SK-N-MC (cell line): ENCODE data around the gene GLYR1.

Experiments used
- EZH2 ChIP-seq: fragments of 200-600 bp; sonication (generic); IDR thresholded peaks from one replicate; pipeline ENCODE4 v1.6.1; 2017; ENCODE audit warnings: antibody characterized with exemption
- FOXP2 ChIP-seq: optimal IDR thresholded peaks from 2 replicates; pipeline ENCODE3; 2011; ENCODE audit warnings: mild to moderate bottlenecking, moderate library complexity; ENCODE audit not compliant: insufficient read depth; ENCODE audit errors: extremely low read length, control extremely low read depth
- POLR2AphosphoS5 ChIP-seq: IDR thresholded peaks from 2 replicates; pipeline ENCODE4 v1.6.1; 2012; ENCODE audit warnings: mild to moderate bottlenecking, low read depth, low read length, borderline replicate concordance

- TF ChIP-seq POLR2AphosphoS5 = peak; percentile 91
- TF ChIP-seq FOXP2 = peak; percentile 51
- no peak for TF ChIP-seq EZH2
Measured at GRCh38 chr16:4846901-4847773, at the start of gene GLYR1, which contains the start of gene UBN1.
